Smooth muscle cell (in vitro differentiated cells): ENCODE data around the gene ADAMTS19. TPM values are rescaled to one million over a fixed set of nuclear protein-coding genes. Genes with fewer than 3 reads are reported as not detected.
"Not testable (repeated sequence)": the region's sequence is repeated elsewhere in the genome, so short reads cannot be mapped to it uniquely, and the experiment has no call there.

ENCODE experiments used
- DNase-seq: peaks from one replicate; lab custom pipeline; 2025; ENCODE audit not compliant: unreplicated experiment; lab: John Stamatoyannopoulos, UW
- H2AFZ ChIP-seq: fragments of 200-600 bp; sonication (generic); 2 replicates; pipeline ENCODE4 v1.6.0; 2016; ENCODE audit warnings: antibody characterized with exemption, low read depth, mild to moderate bottlenecking
- H3F3A ChIP-seq: fragments of 200-600 bp; sonication (generic); 2 replicates; pipeline ENCODE4 v1.6.0; 2017; ENCODE audit warnings: antibody characterized with exemption, low read depth
- H3K27ac ChIP-seq: fragments of 200-600 bp; sonication (generic); 2 replicates; pipeline ENCODE4 v1.5.1; 2016; ENCODE audit warnings: low read depth, mild to moderate bottlenecking
- H3K27me3 ChIP-seq: fragments of 200-600 bp; sonication (generic); 2 replicates; pipeline ENCODE4 v1.6.1; 2016; ENCODE audit warnings: low read depth, mild to moderate bottlenecking
- H3K36me3 ChIP-seq: fragments of 200-600 bp; sonication (generic); 2 replicates; pipeline ENCODE4 v1.5.1; 2016; ENCODE audit warnings: low read depth
- H3K4me1 ChIP-seq: fragments of 200-600 bp; sonication (generic); 2 replicates; pipeline ENCODE4 v1.5.1; 2016; ENCODE audit warnings: low read depth
- H3K4me2 ChIP-seq: fragments of 200-600 bp; sonication (generic); 2 replicates; pipeline ENCODE4 v1.6.0; 2016; ENCODE audit warnings: mild to moderate bottlenecking
- H3K4me3 ChIP-seq: fragments of 200-600 bp; sonication (generic); 2 replicates; pipeline ENCODE4 v1.5.1; 2016; ENCODE audit warnings: mild to moderate bottlenecking
- H3K79me2 ChIP-seq: fragments of 200-600 bp; sonication (generic); 2 replicates; pipeline ENCODE4 v1.6.0; 2016; ENCODE audit warnings: low read depth, mild to moderate bottlenecking
- H3K9ac ChIP-seq: fragments of 200-600 bp; sonication (generic); 2 replicates; pipeline ENCODE4 v1.6.0; 2016; ENCODE audit warnings: low read depth
- H3K9me3 ChIP-seq: fragments of 200-600 bp; sonication (generic); replicated peaks from 2 replicates; pipeline ENCODE4 v1.5.1; 2016; ENCODE audit warnings: low read depth
- H4K20me1 ChIP-seq: fragments of 200-600 bp; sonication (generic); 2 replicates; pipeline ENCODE4 v1.6.0; 2016; ENCODE audit warnings: low read depth
- CTCF ChIP-seq: fragments of 200-600 bp; sonication (generic); IDR thresholded peaks from 2 replicates; pipeline ENCODE4 v1.5.1; 2017; ENCODE audit warnings: borderline replicate concordance, mild to moderate bottlenecking, antibody characterized with exemption; ENCODE audit not compliant: insufficient read depth, poor library complexity, severe bottlenecking
- WGBS: methylation state at CpG from one replicate; pipeline ENCODE4 v1.1.7; 2016; ENCODE audit warnings: low lambda C conversion rate; 5-methylcytosine and 5-hydroxymethylcytosine counted together
- polyA plus RNA-seq: library from polyadenylated mRNA; unstranded; fragments of >200 nt; fragmentation: Nextera tagmentation; extraction: Ambion mirVana; gene quantifications from 2 replicates; pipeline ENCODE4 v1.2.1, GENCODE V29; 2016
- total RNA-seq: library from RNA; depleted of rRNA; stranded (reverse); fragments of >200 nt; gene quantifications from 2 replicates; pipeline ENCODE4 v1.2.3, GENCODE V29; 2014

ADAMTS19 gene
- total and polyA plus RNA-seq, 2 experiments from 2014 or later = 4.5 to 4.9 TPM

GRCh38 chr5:129622531-129622930, 162.4 kb downstream of the ADAMTS19 start:
- Histone ChIP-seq H3K27ac (no peak overlapping the region), H3K4me2 (no peak overlapping the region), H3K79me2 (no peaks in the 10 kb centered on the region), H3K9me3 (no peaks in the 10 kb centered on the region), H3K4me3 (no peak overlapping the region), H3F3A (no peaks in the 10 kb centered on the region), H3K9ac (no peak overlapping the region), H2AFZ (no peak overlapping the region), H3K36me3 (no peaks in the 10 kb centered on the region), H4K20me1 (no peaks in the 10 kb centered on the region), H3K27me3 (no peaks in the 10 kb centered on the region), H3K4me1 (no peaks in the 10 kb centered on the region)
- 78% methylated on average over 1 of the region's 1 CpG for WGBS
- no peak for TF ChIP-seq CTCF
- no peak for DNase-seq

- H3K4me1 ChIP-seq = no peaks in the 10 kb centered on the region
- H2AFZ ChIP-seq = no peak overlapping the region
- no peaks in the 10 kb centered on the region for H4K20me1 ChIP-seq
- no peak for TF ChIP-seq CTCF
- no peak overlapping the region for H3K4me2 ChIP-seq
- WGBS = 92% methylated on average over 1 of the region's 1 CpG
- H3K9me3 ChIP-seq = peaks cover 6% of the 10 kb centered on the region
- no peaks in the 10 kb centered on the region for H3F3A ChIP-seq
- no peak for DNase-seq
- H3K36me3 ChIP-seq = no peaks in the 10 kb centered on the region
- no peak overlapping the region for H3K4me3 ChIP-seq
- no peak overlapping the region for H3K27ac ChIP-seq
- no peaks in the 10 kb centered on the region for H3K27me3 ChIP-seq
- H3K79me2 ChIP-seq = no peaks in the 10 kb centered on the region
- no peak overlapping the region for H3K9ac ChIP-seq
Measured at GRCh38 chr5:129629575-129629974, 169.5 kb downstream of the ADAMTS19 start.

- Histone ChIP-seq H3K9ac (no peak overlapping the region), H3F3A (no peaks in the 10 kb centered on the region), H2AFZ (no peak overlapping the region), H3K79me2 (no peaks in the 10 kb centered on the region), H3K27me3 (no peaks in the 10 kb centered on the region), H3K4me3 (no peak overlapping the region), H3K9me3 (peaks cover 6% of the 10 kb centered on the region), H3K4me1 (no peaks in the 10 kb centered on the region), H3K27ac (no peak overlapping the region), H4K20me1 (no peaks in the 10 kb centered on the region), H3K4me2 (no peak overlapping the region), H3K36me3 (no peaks in the 10 kb centered on the region)
- no peak for DNase-seq
- WGBS = 64% methylated on average over 2 of the region's 2 CpGs
- no peak for TF ChIP-seq CTCF
Measured at GRCh38 chr5:129630101-129630500, 170.0 kb downstream of the ADAMTS19 start.

- Histone ChIP-seq H3K4me2 (peak overlapping the region; percentile 27), H3K9me3 (peaks cover 6% of the 10 kb centered on the region), H3K4me3 (no peak overlapping the region), H3F3A (no peaks in the 10 kb centered on the region), H3K4me1 (no peaks in the 10 kb centered on the region), H3K79me2 (no peaks in the 10 kb centered on the region), H2AFZ (no peak overlapping the region), H3K27ac (no peak overlapping the region), H3K36me3 (no peaks in the 10 kb centered on the region), H3K27me3 (no peaks in the 10 kb centered on the region), H3K9ac (no peak overlapping the region), H4K20me1 (no peaks in the 10 kb centered on the region)
- DNase-seq = no peak
- no peak for TF ChIP-seq CTCF
Measured at GRCh38 chr5:129631961-129632360, 171.9 kb downstream of the ADAMTS19 start.

DNA sequence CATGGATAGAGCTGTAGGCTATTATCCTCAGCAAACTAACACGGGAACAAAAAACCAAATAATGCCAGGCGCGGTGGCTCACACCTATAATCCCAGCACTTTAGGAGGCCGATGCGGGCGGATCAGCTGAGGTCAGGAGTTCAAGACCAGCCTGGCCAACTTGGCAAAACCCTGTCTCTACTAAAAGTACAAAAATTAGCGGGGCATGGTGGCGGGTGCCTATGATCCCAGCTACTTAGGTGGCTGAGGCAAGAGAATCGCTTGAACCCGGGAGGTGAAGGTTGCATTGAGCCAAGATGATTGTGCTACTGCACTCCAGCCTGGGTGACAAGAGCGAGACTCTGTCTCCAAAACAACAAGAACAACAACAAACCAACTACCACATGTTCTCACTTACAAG, 177.4 kb downstream of the ADAMTS19 start:
- WGBS = 96% methylated on average over 11 of the region's 11 CpGs
- not testable (repeated sequence) for DNase-seq

More for the DNA sequence above, 177.4 kb downstream of the ADAMTS19 start:
- H3K9me3 ChIP-seq, H3K9ac ChIP-seq, H3K4me1 ChIP-seq, H3K27me3 ChIP-seq, H3K27ac ChIP-seq, H3F3A ChIP-seq, H3K36me3 ChIP-seq, H4K20me1 ChIP-seq, H3K4me3 ChIP-seq, H3K4me2 ChIP-seq, H2AFZ ChIP-seq, H3K79me2 ChIP-seq: not testable (repeated sequence)
